Lung (tissue), 12 donors: ENCODE measurements around the gene ENTPD2. TPM values are rescaled to one million over a fixed set of nuclear protein-coding genes. Genes with fewer than 3 reads are reported as not detected.

Source experiments
- ATAC-seq: fragments of 200-7000 bp; cut with Tn5 transposase; one replicate; pipeline ENCODE4 v1.9.1; 2020; ENCODE audit warnings: moderate number of reproducible peaks; ENCODE audit not compliant: insufficient read depth, low FRiP score
- DNase-seq, 3 donors: peaks; one replicate each; pipeline ENCODE4 v3.0.0-alpha.2; 2013 to 2017
- H3K27ac ChIP-seq, 2 donors: one replicate each; pipeline ENCODE4 v1.5.1; 2013; ENCODE audit warnings: mild to moderate bottlenecking in 2 of 2, moderate library complexity in 2 of 2, control low read depth in 1 of 2, inconsistent platforms in 1 of 2, low read depth in 1 of 2, low read length in 1 of 2
- H3K27me3 ChIP-seq, 3 donors: one replicate each; pipeline ENCODE4 v1.5.1; 2013; ENCODE audit warnings: low read length in 2 of 3; ENCODE audit not compliant: control insufficient read depth in 3 of 3, insufficient read depth in 3 of 3
- H3K36me3 ChIP-seq, 4 donors: one replicate each; pipeline ENCODE4 v1.5.1; 2013; ENCODE audit warnings: low read length in 4 of 4, mild to moderate bottlenecking in 1 of 4, moderate library complexity in 1 of 4; ENCODE audit not compliant: control insufficient read depth in 4 of 4, insufficient read depth in 4 of 4
- H3K4me1 ChIP-seq, 5 donors: one replicate each; pipeline ENCODE4 v1.5.1; 2013; ENCODE audit warnings: low read length in 5 of 5, mild to moderate bottlenecking in 2 of 5, moderate library complexity in 1 of 5; ENCODE audit not compliant: control insufficient read depth in 5 of 5, insufficient read depth in 5 of 5
- H3K4me3 ChIP-seq: one replicate; pipeline ENCODE4 v1.5.1; 2013; ENCODE audit warnings: mild to moderate bottlenecking, control low read depth, moderate library complexity
- H3K9ac ChIP-seq, 2 donors: one replicate each; pipeline ENCODE4 v1.5.1; 2013; ENCODE audit warnings: low read length in 2 of 2, control low read depth in 1 of 2; ENCODE audit not compliant: insufficient read depth in 1 of 2
- H3K9me3 ChIP-seq, 4 donors: one replicate each; pipeline ENCODE4 v1.5.1; 2013; ENCODE audit warnings: low read length in 3 of 4, mild to moderate bottlenecking in 1 of 4, moderate library complexity in 1 of 4; ENCODE audit not compliant: control insufficient read depth in 4 of 4, insufficient read depth in 3 of 4
- CTCF ChIP-seq: IDR thresholded peaks from 2 replicates; pipeline ENCODE4 v1.5.1; 2012; ENCODE audit warnings: mild to moderate bottlenecking; ENCODE audit errors: control extremely low read depth, extremely low read depth
- WGBS, 2 donors: extraction: QIAGEN DNeasy Blood & Tissue Kit; methylation state at CpG; one replicate each; pipeline ENCODE4 v1.1.7; 2013; 5-methylcytosine and 5-hydroxymethylcytosine counted together
- polyA plus RNA-seq, 2 donors: library from polyadenylated mRNA; stranded (reverse); fragments of 200-250 nt; gene quantifications; one replicate each; pipeline ENCODE4 v1.2.1, GENCODE V29; 2013
- total RNA-seq, 2 donors: library from RNA; depleted of rRNA in 1 of 2; stranded (reverse); fragments of >200 nt in 1 of 2; gene quantifications; one replicate each; pipeline ENCODE4 v1.2.1, GENCODE V29; 2014 to 2021
- donor health status: control.
- donor health status: control.
- donor health status: Bipolar disorder and iron deficiency.
- donor health status: healthy.
- donor health status: DM: yes; HTN: yes; CAD: no.

The ENTPD2 gene
- total and polyA plus RNA-seq, 4 donors: 0.39 to 3.2 (median 1.2) TPM

- TF ChIP-seq CTCF: no peak
- no peaks in the 10 kb centered on the region for H3K9me3 ChIP-seq
- DNase-seq: no peak
- H3K9ac ChIP-seq: peak overlapping the region; percentile 5 to 17
- 87 to 89% methylated on average over 2 of the region's 2 CpGs for WGBS, 2 donors
- H3K36me3 ChIP-seq: no peaks in the 10 kb centered on the region
- peak overlapping the region in 1 of 2 donors; percentile 4 for H3K27ac ChIP-seq
- H3K27me3 ChIP-seq: peaks cover 0 to 2% (median 0%) of the 10 kb centered on the region in 3 donors
- H3K4me3 ChIP-seq: no peak overlapping the region
- H3K4me1 ChIP-seq: peaks cover 0 to 23% (median 0%) of the 10 kb centered on the region in 5 donors
- ATAC-seq: no peak
Observed at GRCh38 chr9:137071282-137071681, 17.4 kb upstream of the ENTPD2 start.

GRCh38 chr9:137070906-137071275, 17.0 kb upstream of the ENTPD2 start:
- no peak for TF ChIP-seq CTCF
- Histone ChIP-seq H3K9ac (peak overlapping the region; percentile 5 to 17), H3K4me1 (peaks cover 0 to 23% (median 0%) of the 10 kb centered on the region in 5 donors), H3K4me3 (no peak overlapping the region), H3K9me3 (no peaks in the 10 kb centered on the region), H3K27me3 (no peaks in the 10 kb centered on the region), H3K36me3 (no peaks in the 10 kb centered on the region), H3K27ac (peak overlapping the region; percentile 4 to 6)
- peak; percentile 8 for ATAC-seq
- no peak for DNase-seq
- WGBS, 2 donors: 13 to 26% methylated on average over 6 of the region's 6 CpGs

GRCh38 chr9:137070201-137070905, 16.5 kb upstream of the ENTPD2 start, which contains the start of gene SAPCD2:
SAPCD2 (minus strand) TSS chr9:137070557; CDS start chr9:137070460, 97 bp downstream.
- no peaks in the 10 kb centered on the region for H3K36me3 ChIP-seq

More at GRCh38 chr9:137070201-137070905, 16.5 kb upstream of the ENTPD2 start, which contains the start of gene SAPCD2:
- Histone ChIP-seq H3K9me3 (no peaks in the 10 kb centered on the region), H3K27ac (peak within 1 kb of the TSS; percentile 4 to 6), H3K4me1 (peaks cover 0 to 23% (median 0%) of the 10 kb centered on the region in 5 donors), H3K4me3 (peak within 1 kb of the TSS; percentile 44), H3K9ac (peak within 1 kb of the TSS; percentile 5 to 17), H3K27me3 (no peaks in the 10 kb centered on the region)
- ATAC-seq (peak; percentile 90), DNase-seq (peak; percentile 90 to 94 (median 91))
- no peak for TF ChIP-seq CTCF
- WGBS, 2 donors: 0 to 1% methylated on average over 56 to 74 of the region's 74 CpGs
